ENCODE measurements around the gene CFLAR. TPM values are rescaled to one million over a fixed set of nuclear protein-coding genes. Genes with fewer than 3 reads are reported as not detected.

Gene CFLAR
- total RNA-seq, 1 experiment from 2014 or later: 70.1 TPM

DNA sequence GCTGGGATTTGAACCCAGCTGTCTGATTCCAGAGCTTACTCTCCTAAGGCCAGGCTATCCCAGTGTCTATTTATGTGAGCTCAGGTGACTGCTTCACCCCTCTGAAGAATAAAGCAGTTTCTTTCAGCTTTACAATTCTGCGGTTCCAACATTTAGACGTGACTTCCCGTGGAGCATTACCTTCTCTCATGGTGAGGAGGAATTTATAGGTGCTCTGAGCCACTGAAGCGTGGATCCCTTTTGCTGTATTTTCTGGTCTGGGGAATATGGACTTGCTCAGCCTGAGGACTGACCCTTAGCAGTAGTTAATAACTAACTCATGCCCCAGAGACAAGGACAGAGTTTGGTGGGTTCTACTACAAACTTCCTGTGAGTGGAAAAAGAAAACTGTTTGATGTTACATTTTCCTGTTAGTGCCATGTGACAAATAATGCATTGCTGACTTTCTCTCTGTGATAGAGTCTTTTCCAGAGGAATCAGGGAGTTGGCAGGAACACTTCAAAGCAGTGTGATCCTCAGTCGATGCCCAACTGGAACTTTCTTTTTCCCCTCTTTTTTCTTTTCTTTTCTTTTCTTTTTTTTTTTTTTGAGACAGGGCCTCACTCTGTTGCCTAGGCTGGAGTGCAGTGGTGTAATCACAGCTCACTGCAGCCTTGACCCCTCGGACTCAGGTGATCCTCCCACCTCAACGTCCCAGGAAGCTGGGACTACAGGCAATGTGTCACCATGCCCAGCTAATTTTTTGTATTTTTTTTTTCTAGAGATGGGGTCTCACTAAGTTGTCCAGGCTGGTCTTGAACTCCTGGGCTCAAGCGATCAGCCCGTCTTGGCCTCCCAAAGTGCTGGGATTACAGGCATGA is 88.9 kb downstream of the CFLAR start:
- Mint-ChIP-seq H3K4me1 (ENCODE audit: insufficient read depth, unreplicated experiment) (no peaks in the 10 kb centered on the region), H3K27me3 (ENCODE audit: insufficient read depth, unreplicated experiment) (no peaks in the 10 kb centered on the region), H3K9me3 (ENCODE audit: unreplicated experiment) (no peaks in the 10 kb centered on the region), H3K4me3 (ENCODE audit: unreplicated experiment) (no peak overlapping the region), H3K27ac (ENCODE audit: low read depth, unreplicated experiment) (no peak overlapping the region), H3K36me3 (ENCODE audit: insufficient read depth, unreplicated experiment) (no peaks in the 10 kb centered on the region)
- ChIA-PET POLR2A (no interaction called here), CTCF (interaction anchor here (0.6 kb wide), 1 partner anchor 226 kb away, joined by 3 read pairs; no protein-coding TSS in a partner anchor)
- BruUV-seq (replicated peaks): no TSS peak
- TF ChIP-seq CTCF (IDR thresholded peaks at IDR 0.05; ENCODE audit: unreplicated experiment): no peak
- no peak for DNase-seq (ENCODE audit: unreplicated experiment)
- intact Hi-C loops (cut with micrococcal nuclease): no loop called here

DNA sequence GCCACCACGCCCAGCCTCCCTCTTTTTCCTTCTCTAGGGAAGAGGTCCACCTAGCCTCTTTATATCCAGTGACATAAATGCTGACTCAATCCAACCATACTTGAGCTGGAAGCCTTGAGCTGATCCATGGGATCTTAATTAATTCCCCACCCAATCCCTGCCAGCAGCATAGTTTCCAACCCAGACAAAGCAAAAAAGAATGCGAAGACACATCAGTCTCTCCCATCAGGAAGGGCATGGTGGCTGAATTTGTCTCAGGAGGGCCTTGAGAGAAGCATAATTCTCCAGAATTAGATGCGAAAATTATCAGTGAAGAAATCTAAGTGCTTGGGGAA is 89.5 kb downstream of the CFLAR start:
- no peak for DNase-seq (ENCODE audit: unreplicated experiment)
- BruUV-seq (replicated peaks): no TSS peak
- ChIA-PET CTCF (interaction anchor here (0.6 kb wide), 1 partner anchor 227 kb away, joined by 3 read pairs; no protein-coding TSS in a partner anchor), POLR2A (no interaction called here)
- Mint-ChIP-seq H3K4me3 (ENCODE audit: unreplicated experiment) (no peak overlapping the region), H3K27me3 (ENCODE audit: insufficient read depth, unreplicated experiment) (no peaks in the 10 kb centered on the region), H3K36me3 (ENCODE audit: insufficient read depth, unreplicated experiment) (no peaks in the 10 kb centered on the region), H3K9me3 (ENCODE audit: unreplicated experiment) (no peaks in the 10 kb centered on the region), H3K4me1 (ENCODE audit: insufficient read depth, unreplicated experiment) (no peaks in the 10 kb centered on the region), H3K27ac (ENCODE audit: low read depth, unreplicated experiment) (no peak overlapping the region)
- no peak for TF ChIP-seq CTCF (IDR thresholded peaks at IDR 0.05; ENCODE audit: unreplicated experiment)
- intact Hi-C loops (cut with micrococcal nuclease): no loop called here

- no peak overlapping the region for H3K27ac Mint-ChIP-seq (ENCODE audit: low read depth, unreplicated experiment)
- no peaks in the 10 kb centered on the region for H3K27me3 Mint-ChIP-seq (ENCODE audit: insufficient read depth, unreplicated experiment)
- DNase-seq (ENCODE audit: unreplicated experiment): no peak
- intact Hi-C loops (cut with micrococcal nuclease): no loop called here
- no peaks in the 10 kb centered on the region for H3K4me1 Mint-ChIP-seq (ENCODE audit: insufficient read depth, unreplicated experiment)
- CTCF ChIA-PET: interaction anchor here (0.6 to 1.4 kb wide), 2 partner anchors 24 to 94 kb away, joined by 3 to 7 read pairs; no protein-coding TSS in a partner anchor
- no peaks in the 10 kb centered on the region for H3K9me3 Mint-ChIP-seq (ENCODE audit: unreplicated experiment)
- no peaks in the 10 kb centered on the region for H3K36me3 Mint-ChIP-seq (ENCODE audit: insufficient read depth, unreplicated experiment)
- no TSS peak for BruUV-seq (replicated peaks)
- H3K4me3 Mint-ChIP-seq (ENCODE audit: unreplicated experiment): no peak overlapping the region
- TF ChIP-seq CTCF (IDR thresholded peaks at IDR 0.05; ENCODE audit: unreplicated experiment): no peak
- POLR2A ChIA-PET: no interaction called here
These were observed 92.7 kb downstream of the CFLAR start for GRCh38 chr2:201208563-201209252.

- H3K36me3 Mint-ChIP-seq (ENCODE audit: insufficient read depth, unreplicated experiment): peaks cover 5% of the 10 kb centered on the region
- no peaks in the 10 kb centered on the region for H3K27me3 Mint-ChIP-seq (ENCODE audit: insufficient read depth, unreplicated experiment)
- no peak overlapping the region for H3K27ac Mint-ChIP-seq (ENCODE audit: low read depth, unreplicated experiment)
- DNase-seq (ENCODE audit: unreplicated experiment): no peak
- intact Hi-C loops (cut with micrococcal nuclease): no loop called here
- BruUV-seq (replicated peaks): no TSS peak
- no peak overlapping the region for H3K4me3 Mint-ChIP-seq (ENCODE audit: unreplicated experiment)
- ChIA-PET POLR2A (no interaction called here), CTCF (interaction anchor here (0.6 kb wide), 1 partner anchor 104 kb away, joined by 4 read pairs; no protein-coding TSS in a partner anchor)
- H3K9me3 Mint-ChIP-seq (ENCODE audit: unreplicated experiment): no peaks in the 10 kb centered on the region
- no peak for TF ChIP-seq CTCF (IDR thresholded peaks at IDR 0.05; ENCODE audit: unreplicated experiment)
- H3K4me1 Mint-ChIP-seq (ENCODE audit: insufficient read depth, unreplicated experiment): no peaks in the 10 kb centered on the region
These were observed 100.0 kb downstream of the CFLAR start for GRCh38 chr2:201215963-201216362.

Measured in MCF 10A (cell line).